ENCODE data around the gene VGF.

- TF ChIP-seq CTCF (IDR thresholded peaks at IDR 0.05), result peak; percentile 43 to 84 (median 60)
- TF ChIP-seq POLR2A (IDR thresholded peaks at IDR 0.05), result peak in 1 of 2 donors; percentile 19
Measured at GRCh38 chr7:101138213-101138870, 27.0 kb downstream of the VGF start.
